GM19239 (cell line): Measurements from ENCODE around the gene NEK6.
"Not testable (repeated sequence)": the region's sequence is repeated elsewhere in the genome, so short reads cannot be mapped to it uniquely, and the experiment has no call there.

Experiments
- DNase-seq: peaks from one replicate; pipeline ENCODE4 v3.0.0; 2011; ENCODE audit warnings: low spot score; ENCODE audit not compliant: insufficient read length
- FAIRE-seq: peaks from 2 replicates; lab custom pipeline; 2011; peaks lifted over from hg19 to GRCh38; lab: Jason Lieb, UNC

The NEK6 gene

DNA sequence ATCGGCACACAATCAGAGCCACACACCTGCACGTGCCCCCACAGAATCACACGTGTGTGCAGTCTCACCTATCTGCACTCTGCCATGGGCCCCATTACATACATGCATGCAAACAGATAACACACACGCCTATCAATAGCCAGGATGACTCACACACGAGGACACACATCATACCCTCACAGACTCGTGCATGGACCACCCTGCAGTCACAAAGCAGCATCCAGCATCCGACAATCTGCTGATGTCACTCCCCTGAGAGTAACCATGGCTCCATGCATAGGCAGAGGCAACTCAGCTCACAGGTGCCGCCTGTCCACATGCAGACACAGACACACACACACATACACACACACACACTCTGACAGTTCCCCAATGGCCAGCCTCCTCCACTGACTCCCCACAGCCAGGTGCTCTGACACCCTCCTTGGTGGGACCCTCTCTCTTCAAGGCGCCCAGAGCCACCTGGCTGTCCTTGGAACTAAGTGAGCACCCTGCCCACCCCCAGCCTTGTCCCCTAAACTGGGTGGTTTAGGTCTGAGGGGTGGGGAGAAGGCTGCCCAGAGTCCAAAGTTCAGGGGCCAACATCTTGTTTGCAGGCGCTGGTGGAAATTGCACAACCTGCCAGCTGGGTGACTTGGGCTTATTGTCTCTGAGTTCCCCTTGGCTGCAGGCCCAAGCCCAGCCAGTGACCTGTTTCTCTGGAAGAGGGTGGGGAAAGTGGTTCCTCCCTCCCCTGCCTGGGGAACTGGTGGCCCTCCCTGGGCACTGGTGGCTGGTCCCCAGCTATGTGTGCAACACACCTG, 34.6 kb upstream of the NEK6 start:
- no peak for DNase-seq
- FAIRE-seq, result no peak

DNA sequence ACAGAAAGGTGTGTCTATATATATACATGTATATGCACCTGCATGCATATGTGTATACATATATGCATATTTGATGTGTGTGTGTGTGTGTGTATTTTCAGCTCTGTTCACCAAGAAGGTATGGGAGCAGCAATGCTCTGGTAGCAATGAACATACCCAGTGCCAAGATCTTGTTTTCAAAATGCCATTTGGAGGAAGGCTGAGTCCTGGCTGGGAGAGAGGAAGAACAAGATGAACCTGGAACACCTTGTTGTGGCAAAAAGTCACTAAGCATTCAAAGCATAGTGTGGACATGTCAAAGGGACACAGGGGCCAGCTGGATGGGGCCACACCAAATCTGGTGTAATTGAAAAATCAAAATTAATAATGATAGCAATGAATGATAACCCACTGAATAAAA, 31.8 kb upstream of the NEK6 start:
- no peak for FAIRE-seq
- no peak for DNase-seq

DNA sequence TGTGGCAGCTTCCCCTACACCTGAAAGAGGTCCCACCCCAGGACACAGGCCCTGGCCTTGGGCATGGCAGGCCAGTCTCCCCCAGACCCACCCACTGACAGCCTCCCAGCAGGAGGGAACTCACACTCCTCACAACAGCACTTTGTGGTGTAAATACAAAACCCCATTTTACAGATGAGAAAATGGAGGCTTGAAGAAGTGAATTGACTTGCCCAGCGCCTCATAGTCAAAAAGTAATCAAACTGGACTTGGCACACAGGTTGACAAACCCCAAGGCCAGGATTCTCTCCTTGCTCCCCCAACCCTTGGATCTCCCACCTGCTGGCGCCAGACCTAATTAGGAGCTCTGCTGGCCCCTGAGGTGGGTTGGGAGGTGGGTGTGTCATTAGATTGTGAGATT, 29.2 kb upstream of the NEK6 start:
- FAIRE-seq (no peak), DNase-seq (no peak)

DNA sequence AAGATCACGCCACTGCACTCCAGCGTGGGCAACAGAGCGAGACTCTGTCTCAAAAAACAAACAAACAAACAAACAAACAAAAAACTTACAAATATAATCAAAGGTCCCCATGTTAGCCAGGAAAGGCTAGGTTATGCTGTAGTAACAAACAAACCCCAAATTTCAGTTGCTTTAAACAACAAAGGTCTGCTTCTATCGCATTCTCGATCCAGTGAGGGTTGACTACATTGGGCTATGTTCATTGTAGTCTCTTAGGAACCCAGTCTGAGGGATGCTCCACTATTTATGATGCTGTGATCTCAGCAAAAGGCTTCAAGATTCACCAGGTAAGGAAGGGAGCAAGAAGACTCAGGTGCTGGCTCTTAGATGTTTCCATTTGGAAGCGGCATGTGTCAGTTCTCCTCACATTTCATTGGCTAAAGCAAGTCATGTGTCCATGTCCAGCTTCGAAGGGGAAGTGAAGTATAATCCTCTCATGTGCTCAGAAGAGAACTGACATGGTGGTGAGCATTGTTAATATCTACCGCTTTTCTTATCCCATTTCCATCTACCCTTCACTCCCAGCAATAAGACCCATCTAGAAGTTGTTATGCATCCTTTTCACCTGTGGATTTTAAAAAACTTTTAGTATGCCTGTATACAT, 26.5 kb upstream of the NEK6 start:
- no peak for FAIRE-seq

DNA sequence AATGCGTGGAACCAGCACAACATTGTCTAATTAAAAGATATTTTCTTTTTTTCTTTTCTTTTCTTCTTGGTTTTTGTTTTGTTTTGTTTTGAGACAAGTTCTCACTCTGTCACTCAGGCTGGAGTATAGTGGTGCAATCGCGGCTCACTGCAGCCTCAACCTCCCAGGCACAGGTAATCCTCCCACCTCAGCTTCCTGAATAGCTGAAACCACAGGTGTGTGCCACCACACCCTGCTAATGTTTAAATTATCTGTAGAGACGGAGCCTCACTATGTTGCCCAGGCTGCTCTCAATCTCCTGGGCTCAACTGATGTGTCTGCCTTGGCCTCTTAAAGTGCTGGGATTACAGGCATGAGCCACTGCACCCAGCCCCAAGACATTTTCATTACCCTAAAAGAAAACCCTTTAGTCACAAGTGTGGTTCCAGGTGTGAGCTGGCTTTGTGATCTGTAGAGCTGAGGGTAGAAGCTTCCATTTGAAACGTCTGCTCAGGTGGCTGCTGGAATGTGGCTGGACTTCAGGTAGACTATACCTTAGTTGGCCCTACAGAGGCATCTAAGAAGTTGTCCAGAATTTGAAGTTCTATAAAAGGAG, 19.1 kb upstream of the NEK6 start:
- FAIRE-seq (no peak), DNase-seq (no peak)

More for the DNA sequence above, 26.5 kb upstream of the NEK6 start:
- DNase-seq, result no peak

DNA sequence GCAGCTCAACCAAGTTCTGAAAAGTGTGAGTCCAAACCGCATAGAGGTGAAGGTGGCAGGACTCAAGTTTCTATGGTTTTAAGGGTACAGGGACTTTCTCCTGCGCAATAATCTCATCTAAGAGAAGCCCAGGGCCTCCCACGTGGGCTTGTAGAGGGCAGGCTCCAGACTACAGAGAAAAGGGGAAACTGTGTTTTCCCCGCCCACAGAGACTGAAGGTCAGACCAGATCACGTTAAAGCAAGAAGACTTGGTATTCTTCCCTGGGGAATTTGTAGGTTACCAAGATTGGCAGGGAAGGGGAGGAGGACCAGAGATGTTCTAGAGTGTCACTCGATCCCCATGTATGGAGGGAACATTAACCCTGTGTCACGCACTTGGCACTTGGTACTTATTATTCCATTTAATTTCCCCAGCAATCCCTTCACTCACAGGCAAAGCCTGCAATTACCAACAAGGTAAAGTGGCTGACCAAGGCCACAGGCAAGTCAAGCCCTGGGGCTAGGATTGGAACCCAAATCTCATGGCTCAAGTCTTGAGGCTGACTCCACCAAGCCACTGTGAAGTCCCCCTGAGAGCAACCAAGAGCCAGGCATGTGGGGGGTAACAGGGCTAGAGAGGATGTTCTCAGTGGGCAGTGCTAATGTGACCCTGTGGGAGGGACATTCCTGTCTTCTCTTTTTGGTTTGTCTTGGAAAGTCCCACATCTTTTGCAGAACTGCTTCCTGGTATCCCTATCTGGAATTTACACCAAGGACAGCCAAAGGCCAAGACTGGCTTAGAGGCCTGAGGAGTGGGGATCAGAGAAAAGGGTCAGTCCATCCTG, 18.3 kb upstream of the NEK6 start:
- DNase-seq, result no peak
- peak; percentile 96 for FAIRE-seq

DNA sequence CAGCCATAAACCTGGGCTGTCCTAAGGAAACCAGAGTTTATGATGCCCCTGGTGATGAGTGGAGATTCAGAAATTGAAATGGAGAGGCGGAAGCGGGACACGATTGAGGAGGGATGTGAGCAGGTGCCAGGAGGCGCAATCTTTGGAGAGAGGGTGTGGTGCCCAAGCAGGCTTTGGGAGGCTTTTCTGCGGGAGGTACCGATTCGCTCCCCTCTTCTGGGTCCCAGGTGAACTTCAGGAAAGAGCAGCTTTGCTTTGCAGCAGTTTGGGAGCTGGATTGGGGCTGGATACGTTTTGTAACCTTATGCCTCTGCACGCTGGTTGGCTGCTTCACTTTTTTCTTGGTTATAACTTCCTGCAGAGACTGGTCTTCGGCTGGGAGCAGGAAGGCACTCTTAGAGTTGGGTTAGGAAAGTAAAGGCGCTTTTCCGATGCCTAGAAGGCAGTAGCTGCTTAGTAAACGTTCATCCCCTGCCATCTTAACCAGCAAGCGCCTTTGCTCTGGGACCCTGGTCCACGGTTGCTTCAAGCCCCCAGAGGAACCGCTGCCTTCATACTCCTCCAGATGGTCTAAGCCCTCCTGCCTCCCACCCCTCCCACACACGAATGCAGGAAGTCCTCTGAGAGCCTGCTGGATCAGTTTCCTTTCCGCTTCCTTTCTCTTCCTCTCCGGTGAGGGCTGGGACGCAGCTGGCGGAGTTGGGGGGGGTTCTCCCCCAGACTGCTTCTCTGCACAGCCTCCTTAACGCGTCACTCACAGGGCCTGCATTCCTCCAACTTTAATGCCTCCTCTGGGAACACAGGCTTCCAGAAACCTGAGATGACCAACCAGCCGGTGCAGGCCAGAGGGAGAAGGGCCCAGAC, 15.2 kb upstream of the NEK6 start:
- FAIRE-seq, result peak; percentile 14
- DNase-seq, result no peak

DNA sequence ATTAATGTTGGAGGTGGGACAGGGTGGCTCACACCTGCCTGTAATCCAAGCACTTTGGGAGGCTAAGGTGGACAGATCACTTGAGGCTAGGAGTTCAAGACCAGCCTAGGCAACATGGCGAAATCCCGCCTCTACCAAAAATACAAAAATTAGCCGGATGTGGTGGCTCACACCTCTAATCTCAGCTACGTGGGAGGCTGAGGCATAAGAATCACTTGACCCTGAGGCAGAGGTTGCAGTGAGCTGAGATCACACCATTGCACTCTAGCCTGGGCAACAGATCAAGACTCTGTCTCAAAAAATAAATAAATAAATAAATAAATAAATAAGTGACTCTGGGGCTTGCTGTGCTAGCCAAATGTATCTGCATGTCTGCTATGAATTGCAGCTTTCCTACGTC, 10.4 kb upstream of the NEK6 start:
- DNase-seq, FAIRE-seq: not testable (repeated sequence)

DNA sequence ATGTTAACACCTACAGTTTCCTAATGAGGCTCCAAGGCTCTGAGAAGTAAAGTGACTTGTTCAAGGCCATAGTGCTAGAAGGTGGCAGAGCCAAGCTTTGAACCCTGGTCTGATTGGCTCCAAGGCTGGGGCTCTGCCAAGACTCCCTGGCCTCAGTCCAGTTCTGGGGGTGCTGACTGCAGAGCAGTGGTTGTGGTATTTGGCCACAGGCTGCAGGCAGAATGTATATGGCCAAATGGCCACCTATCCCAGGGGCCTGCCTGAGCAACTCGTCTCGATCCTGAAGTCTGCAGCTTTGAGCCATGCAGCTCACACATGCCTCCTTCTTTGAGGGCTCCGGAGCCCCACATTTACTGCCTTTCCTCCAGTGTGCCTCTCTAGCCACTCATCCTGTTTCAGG, 9.7 kb upstream of the NEK6 start:
- FAIRE-seq (no peak), DNase-seq (no peak)

DNA sequence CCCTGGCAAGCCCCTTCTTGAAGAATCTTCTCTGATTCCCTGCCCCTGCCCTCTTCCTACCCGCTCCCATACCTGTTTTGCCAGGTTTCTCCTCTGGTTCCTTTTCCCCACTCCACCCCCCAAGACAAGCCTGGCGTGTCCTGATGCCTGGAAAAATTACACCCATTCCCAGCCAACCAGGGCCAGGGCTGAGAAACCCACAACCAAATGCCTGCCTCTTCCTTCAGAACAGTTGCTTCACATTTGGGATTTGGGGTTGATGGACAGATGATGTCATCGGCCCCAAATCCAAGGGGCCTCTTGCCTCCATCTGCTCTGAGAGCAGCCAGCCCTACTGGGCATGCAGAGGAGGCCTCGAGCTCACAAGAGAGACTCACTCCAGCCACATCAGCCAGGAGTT, 8.8 kb upstream of the NEK6 start:
- no peak for FAIRE-seq

DNA sequence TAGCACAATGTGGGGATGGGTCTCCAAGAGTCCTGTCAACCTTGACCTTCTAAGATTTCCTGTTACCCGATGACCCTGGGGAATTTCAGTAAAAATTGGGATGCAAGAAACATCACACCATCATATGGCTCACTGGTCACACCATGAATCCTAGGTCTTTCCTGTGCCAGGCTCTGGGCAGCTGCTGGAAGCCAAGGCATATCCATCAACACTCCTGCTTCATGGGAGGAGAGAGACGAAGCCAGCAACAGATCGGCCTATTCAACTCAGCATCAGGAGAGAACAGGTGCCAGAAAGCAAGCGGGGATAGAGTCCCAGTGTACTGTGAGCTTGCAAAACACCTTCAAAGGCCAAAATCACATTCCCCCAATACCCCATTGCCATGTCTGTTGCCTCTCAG, 6.5 kb upstream of the NEK6 start:
- FAIRE-seq, result no peak
- no peak for DNase-seq

More for the DNA sequence above, 8.8 kb upstream of the NEK6 start:
- DNase-seq, result no peak

DNA sequence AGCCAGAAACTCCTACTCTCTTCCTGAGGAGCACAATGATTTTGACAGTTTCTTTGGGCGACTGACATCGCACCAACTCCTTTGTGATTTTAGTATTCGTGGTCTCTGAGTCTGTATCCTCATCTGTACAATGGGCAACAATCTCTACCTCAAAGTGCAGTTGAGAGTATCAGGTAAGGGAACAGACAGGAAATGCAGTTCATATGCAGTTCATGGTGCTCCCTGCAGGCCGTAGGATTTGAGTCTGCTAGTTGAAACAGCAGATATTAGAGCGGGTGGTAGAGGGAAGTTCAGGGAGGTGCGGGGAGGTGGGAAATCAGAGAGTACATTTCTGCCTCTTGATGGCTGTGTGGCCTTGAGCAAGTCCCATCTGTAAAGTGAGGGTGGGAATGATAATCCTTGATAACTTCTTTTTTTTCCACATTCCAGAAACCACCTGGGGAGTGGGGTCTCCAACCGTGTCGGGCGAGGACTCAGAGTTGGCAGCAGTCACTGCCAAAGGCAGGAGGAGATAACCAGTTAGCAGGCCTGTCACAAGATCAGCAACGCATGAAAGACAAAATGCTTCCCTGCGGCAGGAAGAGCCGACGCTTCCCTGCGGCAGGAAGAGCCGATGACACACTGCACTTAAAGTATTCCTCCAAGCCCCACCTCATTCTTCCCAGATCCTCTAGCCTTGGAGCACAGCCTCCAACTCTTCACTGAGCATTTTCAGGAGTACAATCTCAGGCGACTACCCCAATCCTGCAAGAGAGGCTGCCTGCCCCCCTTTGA, 6.0 kb upstream of the NEK6 start:
- FAIRE-seq, result no peak

DNA sequence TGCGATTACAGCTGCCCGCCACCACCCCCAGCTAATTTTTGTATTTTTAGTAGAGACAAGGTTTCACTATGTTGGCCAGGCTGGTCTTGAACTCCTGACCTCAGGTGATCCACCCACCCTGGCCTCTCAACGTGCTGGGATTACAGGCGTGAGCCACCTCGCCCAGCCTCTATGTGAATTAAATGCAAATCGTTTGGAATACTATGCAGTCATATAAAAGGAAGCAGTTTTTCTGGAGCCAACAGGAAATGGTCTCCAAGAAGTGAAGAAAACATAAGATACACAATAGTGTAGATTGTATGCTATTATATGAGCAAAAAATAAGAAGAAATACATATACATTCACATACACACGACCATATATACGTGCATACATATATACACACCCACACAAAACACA, 4.9 kb upstream of the NEK6 start:
- DNase-seq, FAIRE-seq: not testable (repeated sequence)

More for the DNA sequence above, 6.0 kb upstream of the NEK6 start:
- no peak for DNase-seq

DNA sequence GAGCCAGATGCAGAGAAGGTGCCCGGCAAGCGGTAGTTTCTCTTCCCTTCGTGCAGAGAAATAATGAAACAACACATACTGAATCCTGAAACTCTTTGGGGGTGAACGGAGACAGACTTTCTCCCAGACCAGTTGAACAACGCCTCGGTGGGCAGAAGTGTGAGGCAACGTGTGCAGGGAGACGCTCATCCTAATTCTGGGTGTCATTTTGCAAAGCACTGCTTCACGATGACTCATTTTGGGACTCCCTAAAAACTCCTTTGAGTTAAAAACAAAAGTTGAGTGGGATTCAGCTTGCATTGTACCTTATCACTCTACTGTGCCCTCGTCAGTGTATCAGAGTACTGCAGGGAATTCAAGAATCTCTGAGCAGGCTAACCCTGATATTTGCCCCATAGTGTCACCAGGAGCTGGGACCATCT, 3.5 kb upstream of the NEK6 start:
- peak; percentile 65 for DNase-seq
- FAIRE-seq, result peak; percentile 93

DNA sequence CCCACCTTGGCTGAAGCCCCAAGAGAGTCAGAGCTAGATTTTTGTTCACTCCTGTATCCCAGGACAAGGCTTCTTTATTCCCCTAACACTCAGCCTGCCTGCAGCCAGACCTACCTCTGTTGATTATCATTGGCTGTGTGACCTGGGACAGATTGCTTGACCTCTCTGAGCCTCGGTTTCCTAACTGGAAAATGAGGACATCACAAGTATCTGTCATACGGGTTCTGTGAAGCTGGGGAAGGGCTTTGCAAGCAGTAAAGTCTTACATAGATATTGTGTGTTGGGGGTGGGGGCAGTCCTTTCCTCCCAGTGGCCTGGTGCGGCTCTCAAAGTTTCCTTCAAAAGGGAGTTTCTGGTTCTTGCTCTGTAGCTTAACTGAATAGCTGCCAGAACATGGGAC, 2.5 kb upstream of the NEK6 start:
- DNase-seq (no peak), FAIRE-seq (no peak)

DNA sequence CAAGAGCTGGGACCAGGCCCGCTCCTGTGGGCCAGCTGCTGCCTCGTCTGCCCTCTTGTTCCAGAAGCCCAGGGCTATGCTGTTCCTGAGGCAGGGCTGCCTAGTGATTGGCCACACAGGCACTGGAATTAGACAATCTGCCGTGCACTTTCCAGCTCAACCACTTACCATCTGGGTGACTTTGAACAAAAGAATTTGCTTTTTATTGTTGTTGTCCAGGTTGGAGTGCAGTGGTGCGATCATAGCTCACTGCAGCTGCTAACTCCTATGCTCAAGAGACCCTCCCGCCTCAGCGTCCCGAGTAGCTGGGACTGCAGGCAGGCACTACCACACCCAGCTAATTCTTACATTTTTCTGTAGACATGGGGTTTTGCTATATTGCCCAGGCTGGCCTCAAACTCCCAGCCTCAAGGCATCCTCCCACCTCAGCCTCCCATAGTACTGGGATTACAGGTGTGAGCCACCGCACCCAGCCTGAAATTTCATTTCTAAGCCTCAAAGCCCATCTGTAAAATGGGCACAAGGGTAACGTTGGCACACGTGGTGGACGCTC, 1.2 kb upstream of the NEK6 start:
- no peak for DNase-seq
- no peak for FAIRE-seq

DNA sequence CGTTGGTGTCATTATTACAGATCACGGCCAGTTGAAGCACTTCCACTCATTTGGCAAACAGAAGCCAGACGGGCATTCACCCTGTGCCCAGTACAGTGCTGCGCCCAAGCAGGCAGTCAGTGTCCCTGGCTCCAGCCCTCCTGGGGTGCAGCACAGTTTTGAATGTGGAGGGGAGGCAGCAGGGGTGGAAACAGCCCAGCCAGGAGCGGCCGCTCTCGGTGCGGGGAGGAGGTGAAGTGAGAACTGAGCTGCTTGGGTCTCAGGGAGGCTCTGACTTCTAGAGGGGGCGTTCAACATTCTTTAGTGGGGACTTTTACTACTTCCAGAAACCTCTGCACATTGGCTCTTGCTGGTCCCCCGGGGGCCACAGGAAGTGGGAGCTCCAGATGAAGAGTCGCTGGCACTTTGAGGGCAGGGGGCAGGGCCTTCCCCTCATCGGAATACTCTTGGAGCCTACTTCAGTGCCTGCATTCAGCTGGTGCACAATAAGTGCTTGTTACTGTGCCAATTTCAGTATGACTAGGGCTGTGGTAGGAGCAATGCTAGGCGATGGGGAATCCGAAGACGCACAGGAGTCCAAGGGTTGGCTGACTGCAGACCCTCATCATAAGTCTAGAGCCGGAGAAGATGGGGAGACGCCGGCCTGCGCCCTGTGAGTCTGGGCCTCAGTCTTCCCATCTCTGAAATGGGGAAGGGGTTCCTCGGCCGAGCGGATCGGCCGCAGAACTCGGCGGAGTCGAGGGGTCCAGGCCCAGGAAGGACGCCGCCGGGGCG, 492 bp upstream of the NEK6 start:
- FAIRE-seq, result no peak
- DNase-seq, result no peak

DNA sequence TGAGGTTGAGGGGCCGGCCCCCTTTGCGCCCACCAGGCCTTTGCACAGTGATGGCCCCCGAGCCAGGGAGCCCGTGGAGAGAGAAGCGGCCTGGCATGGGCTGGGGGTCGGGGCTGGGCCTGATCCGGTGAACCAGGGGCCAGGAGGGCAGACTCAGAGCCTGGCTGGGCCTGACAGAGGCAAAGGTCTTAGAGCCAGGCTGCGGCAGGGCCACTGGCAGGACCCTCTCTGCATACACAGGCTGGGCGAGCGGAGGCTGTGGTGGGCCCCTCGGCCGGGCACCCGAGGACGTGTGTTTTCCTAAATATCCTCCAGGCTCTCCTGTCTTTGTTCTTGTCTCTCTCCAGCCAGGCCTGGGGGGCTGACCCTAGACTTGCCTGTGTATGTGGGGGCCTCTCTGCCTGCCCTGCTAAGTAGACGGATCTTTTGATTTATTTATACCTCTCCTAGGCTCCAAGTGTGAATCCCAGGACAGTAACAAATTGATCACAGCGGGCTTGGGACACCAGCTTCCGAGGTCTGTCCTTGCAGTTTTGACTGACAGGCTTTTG, 933 bp downstream of the NEK6 start:
- FAIRE-seq (no peak), DNase-seq (no peak)
